Measurements from ENCODE around the gene ZNF444. TPM values are rescaled to one million over a fixed set of nuclear protein-coding genes. Genes with fewer than 3 reads are reported as not detected.

Gene ZNF444
- total and polyA plus RNA-seq, 2 of the 4 experiments (the other 2 are of a cell fraction), result 2.5 to 20.3 TPM

GRCh38 chr19:56177564-56178243 lies 36.6 kb downstream of the ZNF444 start:
- no TSS peak for BruUV-seq (replicated peaks)
- H4K20me1 ChIP-seq (ENCODE audit: insufficient read depth, low read length), result no peaks in the 10 kb centered on the region; the same call in 1 of the 2 replicates
- ATAC-seq (ENCODE audit: low read depth) (no peak), DNase-seq (no peak)
- H3K9me3 ChIP-seq (ENCODE audit: control insufficient read depth, insufficient read depth, low read length), result 0 out of 2 replicates have a peak, but pooled peaks cover 2% of the 10 kb centered on the region
- ChIA-PET POLR2A (ENCODE audit: unreplicated experiment) (no interaction called here), CTCF (interaction anchor here (1.3 kb wide), 1 partner anchor 112 kb away, joined by 7 read pairs; no protein-coding TSS in a partner anchor)
- H3K79me1 ChIP-seq (ENCODE audit: low read depth in 1 of 2, low read length in 2 of 2), result no peaks in the 10 kb centered on the region
- no peak overlapping the region for H3K27ac ChIP-seq (ENCODE audit: insufficient read depth, low read length)
- TF ChIP-seq RFX5 (IDR thresholded peaks at IDR 0.05; ENCODE audit: low read depth, low read length) (no peak), CHD1 (IDR thresholded peaks at IDR 0.05; ENCODE audit: low read depth, low read length) (no peak), MXI1 (IDR thresholded peaks at IDR 0.05; ENCODE audit: borderline replicate concordance, low read depth, low read length) (no peak), MAZ (IDR thresholded peaks at IDR 0.05; ENCODE audit: borderline replicate concordance, low read depth, low read length) (no peak), NFE2L2 (IDR thresholded peaks at IDR 0.05; ENCODE audit: low read depth, low read length) (no peak), CTCF (conservative IDR thresholded peaks at IDR 0.05; ENCODE audit: low read depth, low read length) (no peak), FOS (IDR thresholded peaks at IDR 0.05; ENCODE audit: low read depth, low read length) (no peak), RCOR1 (IDR thresholded peaks at IDR 0.05; ENCODE audit: insufficient replicate concordance, low read length) (no peak), MAFK (IDR thresholded peaks at IDR 0.05; ENCODE audit: low read depth, low read length) (no peak), SMC3 (IDR thresholded peaks at IDR 0.05; ENCODE audit: low read depth, low read length) (no peak), RAD21 (IDR thresholded peaks at IDR 0.05; ENCODE audit: low read length) (no peak), CEBPB (IDR thresholded peaks at IDR 0.05; ENCODE audit: low read depth, low read length) (no peak), BHLHE40 (IDR thresholded peaks at IDR 0.05; ENCODE audit: low read depth, low read length) (no peak), USF2 (IDR thresholded peaks at IDR 0.05; ENCODE audit: low read depth, low read length) (no peak), ELK1 (IDR thresholded peaks at IDR 0.05; ENCODE audit: borderline replicate concordance, low read depth, low read length) (no peak), POLR2A (IDR thresholded peaks at IDR 0.05; ENCODE audit: low read depth, low read length) (no peak)
- no peak overlapping the region for H3K23ac ChIP-seq (ENCODE audit: low read depth, low read length)
- no CpG with 5 or more reads among the region's 11 CpGs for WGBS, 2 experiments (ENCODE audit: extremely low coverage in 2 of 2, insufficient read length in 1 of 2)
- dilution Hi-C loops (cut with HindIII; ENCODE audit: low sequenced_read_pairs, unreplicated experiment) (no loop called here), in situ Hi-C loops (cut with MboI; ENCODE audit: low sequenced_read_pairs) (no loop called here), intact Hi-C loops (cut with micrococcal nuclease) (loop anchor here (10.0 kb wide), 1 partner anchor 137 kb away; the partner anchor contains the start of gene ZSCAN5A)
- no peak overlapping the region for H3K4me2 ChIP-seq (ENCODE audit: low read depth, low read length)
- H2BK120ac ChIP-seq (ENCODE audit: low read depth, low read length), result no peak overlapping the region
- no peak overlapping the region for H2BK5ac ChIP-seq (ENCODE audit: low read depth, low read length, poor library complexity, severe bottlenecking)
- no peaks in the 10 kb centered on the region for H3K9me1 ChIP-seq (ENCODE audit: insufficient read depth, low read length)
- no peak overlapping the region for H2BK15ac ChIP-seq (ENCODE audit: low read depth, low read length)
- no peak overlapping the region for H2AFZ ChIP-seq (replicated peaks; ENCODE audit: low read length, poor library complexity)
- H3K4me1 ChIP-seq (ENCODE audit: control insufficient read depth, insufficient read depth, low read length), result no peaks in the 10 kb centered on the region
- H3K4me3 ChIP-seq (ENCODE audit: insufficient read depth, low read depth, low read length), result no peak overlapping the region
- H2AK5ac ChIP-seq (ENCODE audit: low read depth, low read length), result no peak overlapping the region
- H3K36me3 ChIP-seq (ENCODE audit: control insufficient read depth, insufficient read depth, low read length), result no peaks in the 10 kb centered on the region
- H4K91ac ChIP-seq (ENCODE audit: insufficient read depth, low read depth, low read length), result no peak overlapping the region
- H3K4ac ChIP-seq (ENCODE audit: low read depth, low read length), result no peak overlapping the region
- H3K56ac ChIP-seq (ENCODE audit: extremely low read depth, insufficient read depth, low read length), result no peak overlapping the region
- H3K9ac ChIP-seq (ENCODE audit: low read depth, low read length), result no peak overlapping the region
- H3K27me3 ChIP-seq (ENCODE audit: control insufficient read depth, insufficient read depth, low read length), result peaks cover 9% of the 10 kb centered on the region; the same call in 1 of the 2 replicates
- H2AK9ac ChIP-seq (replicated peaks; ENCODE audit: low read depth, low read length, poor library complexity), result no peak overlapping the region
- H3K14ac ChIP-seq (replicated peaks; ENCODE audit: low read depth, low read length), result no peak overlapping the region
- no peak overlapping the region for H4K5ac ChIP-seq (ENCODE audit: low read depth, low read length)
- H2BK20ac ChIP-seq (ENCODE audit: low read depth, low read length), result no peak overlapping the region
- H3K18ac ChIP-seq (ENCODE audit: low read depth, low read length), result no peak overlapping the region
- no peak overlapping the region for H4K8ac ChIP-seq (ENCODE audit: low read depth in 2 of 2, low read length in 2 of 2)
